Stimulated activated CD8-positive, alpha-beta memory T cell treated with anti-CD3 and anti-CD28 coated beads, Interleukin-12 subunit alpha, Interleukin-12 subunit beta, amount 100 ng/mL, for 4 hours (primary cell): Measurements from ENCODE around the gene CFAP61.

ENCODE experiments used
- DNase-seq: peaks from one replicate; pipeline ENCODE4 v3.0.0-alpha.2; 2020; ENCODE audit warnings: low read depth

Gene CFAP61

GRCh38 chr20:20167698-20168097 lies 115.4 kb downstream of the CFAP61 start:
- no peak for DNase-seq

DNA sequence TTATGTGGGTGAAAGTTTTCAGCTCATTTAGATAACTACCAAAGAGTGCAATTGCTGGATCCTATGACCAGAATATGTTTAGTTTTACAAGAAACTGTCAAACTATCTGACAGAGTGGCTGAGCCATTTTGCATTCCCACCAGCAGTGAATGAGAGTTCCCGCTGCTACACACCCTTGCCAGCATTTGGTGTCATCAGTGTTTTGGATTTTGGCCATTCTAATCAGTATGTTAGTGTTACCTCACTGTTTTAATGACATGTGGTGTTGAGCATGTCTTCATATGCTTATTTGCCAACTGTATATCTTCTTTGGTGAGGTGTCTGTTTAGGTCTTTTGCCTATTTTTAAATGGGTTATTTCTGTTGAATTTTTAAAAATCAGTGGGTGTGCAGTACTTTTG lies 120.9 kb downstream of the CFAP61 start:
- no peak for DNase-seq

DNA sequence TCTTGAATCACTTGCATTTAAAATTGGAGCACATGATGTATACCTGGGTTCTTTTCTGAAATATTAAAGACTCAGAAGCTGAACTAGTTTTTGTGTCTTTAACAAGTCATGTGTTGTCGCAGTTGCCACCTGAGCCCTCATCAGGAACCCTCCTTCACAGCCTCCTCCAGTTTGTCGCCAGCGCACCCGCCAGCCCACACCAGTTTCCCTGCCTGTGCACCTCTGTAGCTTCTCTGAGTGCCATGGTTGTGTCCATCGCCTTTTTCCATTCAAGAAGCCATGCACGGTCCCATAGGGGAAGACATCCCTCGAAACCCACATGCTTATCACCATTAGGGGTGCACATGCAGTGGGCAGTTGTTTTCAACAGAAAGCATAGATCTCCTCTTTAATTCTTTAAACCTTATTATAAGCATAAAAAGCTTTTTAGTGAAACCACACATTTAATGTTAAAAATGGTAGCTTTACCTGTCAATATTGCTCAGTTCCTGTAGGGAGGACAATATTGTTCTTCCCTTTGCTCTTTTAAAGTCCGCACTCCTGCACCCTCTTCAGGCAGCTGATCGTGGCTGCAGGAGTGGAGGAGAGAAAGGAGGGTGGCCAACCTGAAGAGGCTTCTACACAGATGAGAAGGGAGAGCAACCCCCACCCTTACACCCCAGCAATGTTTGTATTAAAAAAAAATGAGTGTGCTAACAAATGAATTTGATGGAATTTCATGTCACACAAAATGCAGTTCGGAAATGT lies 121.9 kb downstream of the CFAP61 start:
- DNase-seq: no peak

GRCh38 chr20:20181322-20181721 lies 129.0 kb downstream of the CFAP61 start:
- peak; percentile 3 for DNase-seq

DNA sequence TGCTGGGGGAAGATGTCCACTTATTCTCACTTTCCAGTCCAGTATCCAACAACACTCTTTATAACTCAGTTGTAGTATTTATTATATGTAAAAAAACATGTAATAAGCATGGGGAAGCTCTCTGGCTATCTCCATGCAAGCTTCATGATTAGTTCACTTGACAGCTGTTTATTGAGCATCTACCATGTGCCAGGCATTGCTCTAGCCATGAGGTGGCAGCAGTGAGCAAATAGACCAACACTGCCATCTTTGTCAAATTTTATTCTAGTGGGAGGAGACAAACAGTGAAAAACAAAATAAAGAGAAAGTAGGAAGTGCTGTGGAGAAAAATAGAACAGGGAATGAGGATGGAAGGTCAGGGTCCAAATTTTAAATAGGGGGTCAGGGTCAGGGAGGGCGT lies 131.8 kb downstream of the CFAP61 start:
- DNase-seq: no peak

DNA sequence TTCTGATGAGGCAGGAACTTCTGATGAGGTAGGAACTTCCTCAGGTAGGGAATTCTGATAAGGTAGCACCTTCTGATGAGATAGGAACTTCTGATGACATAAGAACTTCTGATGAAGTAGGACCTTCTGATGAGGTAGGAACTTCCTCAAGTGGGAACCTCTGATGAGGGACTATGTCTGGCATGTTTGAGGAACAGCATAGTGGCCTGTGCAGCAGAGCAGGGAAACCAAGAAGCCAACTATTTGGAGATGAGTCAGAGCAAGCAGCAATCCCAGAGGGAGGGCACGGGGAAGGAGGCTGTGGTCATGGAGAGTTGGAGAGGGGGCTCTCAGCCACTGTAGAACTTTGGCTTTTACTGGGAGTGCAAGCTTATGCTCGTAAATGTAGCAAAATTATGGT lies 132.4 kb downstream of the CFAP61 start:
- DNase-seq: no peak

DNA sequence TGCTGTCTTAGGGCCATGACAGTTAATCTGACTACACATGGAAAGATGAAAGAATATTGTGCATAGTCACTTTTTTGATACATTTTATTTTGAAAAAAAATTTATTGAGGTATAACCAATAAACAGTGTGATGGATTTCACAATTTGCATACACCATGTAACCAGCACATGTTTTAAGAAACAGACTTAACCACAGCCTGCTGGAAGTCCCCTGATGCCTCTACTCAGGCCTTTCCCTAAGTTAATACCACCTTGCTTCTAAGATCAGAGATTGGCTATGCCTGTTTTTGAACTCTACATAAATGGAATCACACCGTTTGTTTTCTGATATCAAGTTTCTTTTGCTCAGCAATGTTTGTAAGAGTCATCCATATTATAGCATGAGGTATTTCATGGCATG lies 136.3 kb downstream of the CFAP61 start:
- no peak for DNase-seq

- no peak for DNase-seq
Observed at GRCh38 chr20:20192366-20192765, 140.0 kb downstream of the CFAP61 start.

DNA sequence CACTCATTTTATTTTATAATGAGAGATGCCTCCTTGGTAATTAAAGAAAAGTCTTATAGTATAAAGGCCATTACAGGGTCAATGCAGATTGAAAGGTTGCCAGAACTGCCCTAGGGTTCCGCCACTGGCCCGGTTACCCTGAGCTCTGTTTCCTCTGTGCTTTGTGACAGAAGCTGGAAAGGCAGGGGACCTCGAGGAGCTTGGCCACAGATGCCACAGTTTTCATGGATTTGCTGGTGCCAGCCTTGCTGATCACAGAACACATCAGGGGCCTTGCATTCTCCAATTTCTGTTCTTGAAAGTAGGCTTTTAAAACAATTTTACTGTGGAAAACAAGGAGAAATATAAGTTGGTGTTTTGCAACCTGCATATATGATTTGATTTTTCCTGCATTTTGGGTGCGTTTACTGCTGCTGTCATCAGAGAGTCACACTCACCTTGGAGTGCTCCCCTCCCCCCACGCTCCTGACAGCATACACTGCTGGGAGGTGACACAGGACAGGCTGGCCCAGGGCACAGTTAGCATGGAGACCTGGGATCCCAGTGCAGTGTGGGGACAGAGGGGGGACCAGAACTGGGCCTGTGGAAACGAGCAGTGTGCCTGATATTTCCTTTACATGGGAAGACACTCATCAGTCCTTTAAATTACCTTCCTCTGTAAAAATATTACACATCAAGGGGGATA lies 142.8 kb downstream of the CFAP61 start:
- DNase-seq: no peak

DNA sequence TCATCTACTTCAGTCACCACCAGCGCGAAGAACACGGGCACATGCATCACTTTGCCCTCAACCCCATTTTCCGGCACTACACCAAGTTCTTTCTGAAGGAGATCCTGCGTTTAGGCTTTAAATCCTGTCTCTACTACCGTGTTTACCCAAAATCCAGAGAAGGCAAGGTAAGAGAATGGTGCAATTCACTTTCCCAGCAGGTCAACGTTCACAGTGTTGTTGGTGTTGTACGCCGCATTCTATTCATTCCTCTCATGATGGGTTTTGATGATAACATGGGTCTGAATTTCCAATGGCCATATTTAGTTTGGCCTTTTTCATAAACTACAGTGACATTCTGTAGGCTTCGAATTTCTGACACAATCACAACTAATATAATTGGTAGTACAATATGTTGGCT lies 144.3 kb downstream of the CFAP61 start:
- DNase-seq: no peak

GRCh38 chr20:20198011-20198410 lies 145.7 kb downstream of the CFAP61 start:
- DNase-seq: no peak

GRCh38 chr20:20199361-20200160 lies 147.2 kb downstream of the CFAP61 start:
- no peak for DNase-seq

DNA sequence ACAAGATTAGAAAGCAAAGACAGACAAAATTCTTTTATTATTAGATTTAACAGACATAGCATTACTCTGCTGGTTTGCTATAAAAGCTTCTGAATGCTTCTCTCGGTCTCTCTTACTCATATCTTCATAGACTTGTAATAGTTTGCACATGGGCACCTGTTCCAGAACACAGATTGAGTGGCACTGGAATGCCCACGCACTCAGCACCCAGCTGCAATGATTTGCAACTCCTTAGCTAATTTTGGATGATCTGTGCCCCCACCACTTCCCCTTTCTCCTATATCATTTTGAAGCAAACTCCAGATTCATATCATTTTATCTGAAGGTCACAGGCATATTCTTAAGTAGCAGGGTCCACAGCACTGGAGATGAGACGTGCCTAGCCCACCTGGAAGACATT lies 148.8 kb downstream of the CFAP61 start:
- no peak for DNase-seq

- no peak for DNase-seq
Observed at GRCh38 chr20:20201639-20202038, 149.3 kb downstream of the CFAP61 start.

GRCh38 chr20:20202768-20203167 lies 150.4 kb downstream of the CFAP61 start:
- no peak for DNase-seq

GRCh38 chr20:20203784-20204183 lies 151.5 kb downstream of the CFAP61 start:
- no peak for DNase-seq

GRCh38 chr20:20204256-20204655 lies 151.9 kb downstream of the CFAP61 start:
- DNase-seq: no peak

GRCh38 chr20:20205141-20205861 lies 153.0 kb downstream of the CFAP61 start:
- no peak for DNase-seq

- DNase-seq: no peak
Observed at GRCh38 chr20:20205862-20206236, 153.5 kb downstream of the CFAP61 start.

DNA sequence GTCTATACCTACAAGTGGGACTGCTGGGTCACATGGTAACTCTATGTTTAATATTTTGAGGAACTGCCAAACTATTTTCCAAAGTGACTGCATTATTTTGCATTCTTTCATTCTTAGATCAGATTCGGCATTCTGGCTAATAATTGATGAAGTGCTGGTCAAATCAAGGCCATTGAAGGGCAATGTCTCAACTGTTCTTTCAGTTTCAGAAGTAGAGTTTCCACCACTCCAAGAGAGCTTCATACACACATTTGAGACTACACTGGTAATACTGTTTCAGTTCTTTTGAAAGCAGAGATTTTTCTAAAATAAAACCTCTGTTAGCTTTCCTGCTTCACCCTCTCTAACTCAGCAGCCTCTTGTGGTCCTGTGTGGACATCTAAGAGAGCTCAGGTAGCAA lies 154.5 kb downstream of the CFAP61 start:
- DNase-seq: no peak

- DNase-seq: no peak
Observed at GRCh38 chr20:20207291-20207690, 155.0 kb downstream of the CFAP61 start.

GRCh38 chr20:20207872-20208271 lies 155.5 kb downstream of the CFAP61 start:
- no peak for DNase-seq
